ENCODE data around the gene CHERP.
"Not testable (repeated sequence)": the region's sequence is repeated elsewhere in the genome, so short reads cannot be mapped to it uniquely, and the experiment has no call there.

CHERP gene

DNA sequence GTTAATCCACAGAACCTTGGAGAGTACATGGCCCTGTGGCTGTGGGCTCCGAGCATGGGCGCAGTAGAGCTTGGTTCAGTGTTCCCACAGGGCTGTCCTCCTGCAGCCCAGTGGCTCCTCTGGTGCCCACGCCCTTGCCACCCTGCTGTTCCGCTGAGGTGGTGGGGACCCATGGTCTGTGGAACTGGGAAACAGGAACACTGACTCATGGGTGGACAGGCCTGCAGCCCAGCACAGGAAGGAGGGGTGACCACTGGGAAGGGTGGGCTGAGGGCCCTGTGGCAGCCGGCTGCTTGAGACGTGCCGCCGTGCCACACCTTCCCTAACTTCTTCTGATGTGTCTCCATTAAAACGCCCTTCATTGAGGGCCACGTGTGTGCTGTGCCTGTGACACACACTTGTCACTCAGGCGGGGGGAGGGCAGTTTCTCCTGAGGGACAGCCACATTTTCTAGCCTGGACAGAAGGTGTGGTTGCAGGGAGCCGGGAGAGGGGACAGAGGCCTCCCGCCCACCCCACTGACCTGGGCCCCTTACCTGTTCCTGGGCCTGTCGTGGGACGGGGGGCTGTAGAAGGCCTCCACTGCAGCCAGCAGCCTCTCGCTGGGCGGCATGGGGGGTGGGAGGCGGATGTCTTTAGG, 21.1 kb downstream of the CHERP start:
- DNase-seq (ENCODE audit: extremely low read depth in 1 of 2, low read depth in 1 of 2): no peak

DNA sequence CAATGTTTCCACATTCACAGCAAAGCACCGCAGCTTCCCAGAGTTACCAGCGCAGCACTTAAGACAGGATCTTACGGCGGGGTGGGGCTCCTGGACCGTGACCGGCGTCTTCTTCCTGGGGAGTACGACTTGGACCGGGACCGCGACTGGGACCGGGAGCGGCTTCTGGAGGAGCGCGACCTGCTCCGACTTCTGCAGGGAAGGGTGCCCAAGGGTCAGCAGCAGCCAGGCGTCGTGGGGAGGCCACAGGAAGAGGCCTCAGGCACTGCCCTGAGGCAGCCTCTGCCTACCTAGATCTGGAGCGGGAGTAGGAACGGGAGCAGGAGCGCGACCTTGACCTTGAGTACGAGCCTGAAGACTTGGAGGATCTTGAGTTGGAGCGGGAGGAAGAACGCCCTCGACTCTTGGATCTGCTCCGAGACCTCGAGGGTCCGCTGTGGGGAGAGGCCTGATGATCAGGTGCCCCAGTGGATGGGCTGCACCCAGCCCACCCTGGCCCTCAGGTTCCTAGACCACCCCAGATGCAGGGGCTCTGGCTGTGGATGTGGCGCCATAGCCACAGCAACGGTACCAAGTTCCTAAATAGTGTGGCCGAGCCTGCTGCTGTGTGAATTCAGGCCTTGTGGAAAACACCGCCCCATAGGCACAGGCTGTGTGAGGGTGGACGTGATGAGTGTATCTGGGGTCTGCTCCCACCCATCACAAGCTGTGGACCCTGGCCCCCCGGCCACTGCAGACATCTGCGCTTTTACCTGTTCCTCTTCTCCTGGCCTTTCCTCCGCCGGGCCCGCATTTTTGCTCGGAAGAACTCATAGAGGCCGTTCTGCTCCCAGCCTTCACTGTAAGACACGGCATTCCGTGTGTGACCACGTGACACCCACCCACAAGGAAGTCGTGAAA, 21.9 kb downstream of the CHERP start:
- DNase-seq (ENCODE audit: extremely low read depth in 1 of 2, low read depth in 1 of 2): no peak

DNA sequence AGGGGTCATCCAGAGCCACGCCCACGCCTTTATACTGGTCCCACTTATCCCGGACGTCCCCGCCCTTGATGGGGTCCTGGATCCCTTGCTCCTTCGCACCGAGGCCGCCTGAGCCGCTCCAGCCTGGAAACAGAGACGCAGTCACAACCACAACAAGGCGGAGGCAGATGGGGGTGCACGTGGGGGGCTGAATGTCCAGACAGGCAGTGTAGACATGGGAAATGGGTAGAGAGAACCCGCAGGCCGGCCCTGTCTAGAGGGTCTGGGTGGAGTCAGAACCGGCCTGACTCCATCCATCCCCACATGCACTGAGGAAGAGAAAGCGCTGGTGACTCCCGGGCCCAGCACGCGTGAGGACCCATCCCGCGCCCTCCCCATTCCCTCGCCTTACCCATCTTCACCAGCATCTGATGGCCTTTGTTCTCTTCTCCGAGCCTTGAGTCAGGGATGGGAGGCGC, 23.0 kb downstream of the CHERP start:
- no peak for DNase-seq (ENCODE audit: extremely low read depth in 1 of 2, low read depth in 1 of 2)

DNA sequence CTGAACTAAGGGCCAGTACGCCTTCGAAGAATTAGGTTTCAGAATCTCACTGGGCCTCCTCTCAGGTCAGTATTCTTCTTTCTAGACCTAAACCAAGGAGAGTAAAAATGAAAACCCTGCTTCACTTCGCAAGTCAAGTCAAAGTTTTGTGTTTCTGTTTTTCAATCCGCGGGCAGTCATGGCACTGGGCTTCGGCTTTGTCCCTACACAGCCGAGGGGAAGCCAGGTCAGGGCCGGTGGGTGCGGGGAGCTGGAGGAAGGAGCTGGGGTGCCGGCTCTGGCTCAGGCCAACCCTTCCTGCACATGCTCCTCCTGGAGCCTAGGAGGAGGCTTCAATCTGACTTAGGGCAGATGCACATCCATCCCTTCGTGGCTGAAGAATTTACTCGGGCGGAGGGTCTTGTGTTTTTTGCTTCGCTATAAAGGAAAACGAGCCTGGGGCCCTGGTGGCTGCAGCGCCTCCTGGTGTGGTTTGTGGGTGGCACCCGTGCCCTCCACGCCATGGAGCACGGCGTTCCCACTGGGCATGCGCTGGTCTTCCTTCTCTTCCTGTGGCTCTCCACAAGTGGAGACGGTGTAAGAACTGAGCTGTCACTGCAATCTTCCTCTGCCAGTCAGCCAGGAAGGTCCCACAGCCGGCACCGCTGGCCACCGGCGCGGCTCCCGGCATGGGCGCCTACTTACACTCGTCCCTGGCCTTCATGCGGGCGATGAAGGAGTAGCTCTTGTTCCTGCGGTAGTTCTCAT, 23.6 kb downstream of the CHERP start:
- no peak for DNase-seq (ENCODE audit: extremely low read depth in 1 of 2, low read depth in 1 of 2)

DNA sequence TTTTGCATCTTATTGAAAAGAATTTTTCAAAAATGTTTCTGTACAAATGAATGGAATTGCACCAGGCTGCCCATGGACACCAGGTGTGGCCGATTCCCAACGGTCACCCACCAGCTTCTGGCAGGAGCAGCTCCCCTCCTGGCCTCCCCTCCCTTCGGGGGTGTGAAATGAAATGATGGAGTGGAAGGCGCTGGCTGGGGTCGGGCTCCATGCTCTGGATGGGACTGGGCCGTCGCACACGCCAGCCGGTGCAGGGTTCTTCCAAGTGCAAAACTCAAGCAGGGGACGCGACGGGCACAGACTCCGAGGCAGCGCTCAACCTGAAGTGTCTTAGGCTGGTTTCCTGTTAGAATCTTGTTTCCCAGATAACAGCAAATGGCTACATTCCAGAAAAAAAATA, 24.2 kb downstream of the CHERP start:
- DNase-seq (ENCODE audit: extremely low read depth in 1 of 2, low read depth in 1 of 2): no peak

DNA sequence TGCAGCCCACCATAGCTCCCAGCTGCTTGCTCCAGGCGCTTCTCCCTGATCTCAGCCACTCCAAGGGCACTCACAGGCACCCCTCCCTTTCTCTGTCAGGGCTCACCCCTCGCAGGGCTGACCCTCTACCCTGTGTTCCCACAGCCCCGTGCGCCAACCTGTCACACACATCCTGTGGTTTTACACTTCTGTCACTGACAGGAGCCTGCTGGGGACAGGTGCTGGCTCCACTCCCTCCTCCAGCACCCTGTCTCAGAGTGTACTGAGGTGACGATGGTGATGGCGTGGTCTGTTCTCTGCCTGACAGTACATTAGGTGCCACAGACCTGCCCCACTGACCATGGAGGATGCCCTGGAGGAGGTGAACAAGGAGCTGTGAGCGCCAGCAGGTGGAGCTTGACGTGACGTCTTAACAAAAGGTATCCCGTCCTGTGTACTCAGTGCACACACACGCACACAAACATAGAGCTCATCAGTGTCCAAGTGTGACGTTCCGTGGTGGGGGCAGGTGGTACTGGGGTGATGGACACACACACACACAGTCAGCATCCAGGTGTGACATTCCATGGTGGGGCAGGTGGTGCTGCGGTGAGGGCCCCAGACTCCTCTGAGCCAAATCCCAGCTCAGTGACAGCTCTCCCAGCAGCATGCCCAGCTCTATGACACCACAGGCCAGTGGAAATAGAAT, 25.2 kb downstream of the CHERP start:
- DNase-seq (ENCODE audit: extremely low read depth in 1 of 2, low read depth in 1 of 2): no peak

DNA sequence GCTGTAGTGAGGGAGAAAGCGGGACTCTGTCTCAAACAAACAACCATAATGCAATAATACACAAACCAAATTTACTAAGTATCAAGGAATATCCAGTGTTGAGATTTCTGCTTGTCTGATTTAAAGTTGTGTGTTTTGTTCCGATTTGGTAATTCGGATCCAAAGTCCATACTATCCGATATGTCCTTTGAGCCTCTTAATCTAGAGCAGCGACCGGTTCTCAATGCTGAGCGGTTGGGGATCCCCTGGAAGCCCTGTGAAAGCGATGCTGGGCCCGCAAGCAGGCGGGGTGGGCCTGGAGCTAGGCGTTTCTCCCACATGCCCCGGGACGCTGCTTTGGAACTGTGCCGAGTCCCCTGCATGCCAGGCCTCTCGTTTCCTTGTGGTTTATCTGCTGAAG, 25.9 kb downstream of the CHERP start:
- no peak for DNase-seq (ENCODE audit: extremely low read depth in 1 of 2, low read depth in 1 of 2)

DNA sequence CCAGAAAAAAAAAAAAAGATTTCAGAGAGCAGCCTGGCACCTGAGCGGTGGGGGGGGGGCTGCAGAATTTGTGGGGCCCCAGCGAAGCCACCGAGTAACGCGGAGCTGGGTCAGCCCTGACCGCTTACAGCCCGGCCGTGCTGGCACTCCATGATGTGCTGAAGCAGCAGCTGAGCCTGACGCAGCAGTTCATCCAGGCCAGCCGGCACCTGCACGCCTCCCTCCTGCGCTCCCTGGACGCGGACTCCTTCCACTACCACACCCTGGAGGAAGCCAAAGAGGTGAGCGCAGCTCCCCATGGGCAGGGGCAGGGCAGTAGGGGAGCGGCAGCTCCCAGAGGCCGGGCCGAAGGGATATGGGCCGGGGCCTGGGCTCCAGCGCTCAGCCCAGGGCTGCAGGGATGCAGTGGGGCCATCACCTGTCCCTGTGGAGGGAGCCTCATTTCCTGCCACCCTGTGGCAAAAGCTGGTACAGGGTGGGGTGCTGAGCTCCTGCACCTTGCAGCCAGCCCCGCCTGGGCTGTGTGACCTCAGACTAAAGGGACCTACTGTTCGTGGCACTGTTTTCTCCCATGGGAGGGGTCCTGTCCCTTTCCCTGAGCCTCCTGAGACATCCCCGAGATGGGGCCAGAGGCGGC, 27.7 kb downstream of the CHERP start:
- DNase-seq (ENCODE audit: extremely low read depth in 1 of 2, low read depth in 1 of 2): no peak

DNA sequence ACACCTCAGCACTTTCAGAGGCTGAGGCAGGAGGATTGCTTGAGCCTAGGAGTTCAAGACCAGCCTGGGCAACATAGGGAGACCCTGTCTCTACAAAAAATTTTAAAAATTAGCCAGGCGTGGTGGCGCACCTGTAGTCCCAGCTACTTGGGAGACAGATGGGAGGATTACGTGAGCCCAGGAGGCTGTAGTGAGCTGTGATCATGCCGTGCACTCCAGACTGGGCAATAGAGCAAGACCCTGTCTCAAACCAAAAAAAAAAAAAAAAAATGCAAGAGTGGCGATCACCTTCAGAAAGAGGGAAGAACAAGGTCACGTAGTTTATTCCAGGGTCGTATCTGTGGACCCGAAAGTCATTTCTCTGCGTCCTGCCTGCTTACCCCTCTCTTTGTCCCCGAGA, 29.6 kb downstream of the CHERP start:
- DNase-seq (ENCODE audit: extremely low read depth in 1 of 2, low read depth in 1 of 2): not testable (repeated sequence)

DNA sequence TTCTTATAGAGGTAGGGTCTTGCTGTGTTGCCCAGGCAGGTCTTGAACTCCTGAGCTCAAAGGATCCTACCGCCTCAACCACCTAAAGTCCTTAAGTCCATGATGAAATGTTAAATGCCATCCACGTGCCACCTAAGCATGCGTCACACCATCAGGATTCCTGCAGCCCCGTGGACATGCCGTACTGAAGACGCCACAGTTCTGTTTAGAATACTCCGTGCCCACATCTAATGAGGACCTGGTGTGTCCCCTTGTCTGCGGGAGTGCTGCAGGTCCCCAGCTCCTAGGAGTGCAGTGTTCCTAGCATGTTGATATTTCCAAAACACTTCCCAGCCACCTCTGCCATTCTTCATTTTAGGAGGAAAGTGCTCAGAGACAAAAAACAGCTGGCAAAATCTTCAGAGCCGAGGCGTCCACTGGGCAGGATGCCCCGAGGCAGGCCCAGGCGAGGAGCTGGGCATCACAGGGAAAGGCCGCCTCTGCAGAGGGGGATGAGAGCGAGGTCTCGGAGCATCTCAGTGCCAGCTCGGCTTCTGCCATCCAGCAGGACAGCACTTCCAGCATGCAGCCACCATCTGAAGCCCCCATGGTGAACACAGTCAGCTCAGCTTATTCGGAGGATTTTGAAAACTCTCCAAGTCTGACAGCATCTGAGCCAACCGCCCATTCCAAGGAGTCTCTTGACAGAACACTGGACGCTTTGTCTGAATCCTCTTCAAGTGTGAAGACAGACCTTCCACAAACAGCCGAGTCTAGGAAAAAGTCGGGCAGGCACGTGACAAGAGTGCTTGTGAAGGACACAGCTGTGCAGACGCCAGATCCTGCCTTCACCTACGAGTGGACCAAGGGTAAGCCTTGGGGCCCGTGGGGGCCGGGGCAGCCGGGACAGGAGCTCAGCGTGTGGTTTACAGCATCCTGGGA, 32.8 kb downstream of the CHERP start:
- DNase-seq (ENCODE audit: extremely low read depth in 1 of 2, low read depth in 1 of 2): no peak

DNA sequence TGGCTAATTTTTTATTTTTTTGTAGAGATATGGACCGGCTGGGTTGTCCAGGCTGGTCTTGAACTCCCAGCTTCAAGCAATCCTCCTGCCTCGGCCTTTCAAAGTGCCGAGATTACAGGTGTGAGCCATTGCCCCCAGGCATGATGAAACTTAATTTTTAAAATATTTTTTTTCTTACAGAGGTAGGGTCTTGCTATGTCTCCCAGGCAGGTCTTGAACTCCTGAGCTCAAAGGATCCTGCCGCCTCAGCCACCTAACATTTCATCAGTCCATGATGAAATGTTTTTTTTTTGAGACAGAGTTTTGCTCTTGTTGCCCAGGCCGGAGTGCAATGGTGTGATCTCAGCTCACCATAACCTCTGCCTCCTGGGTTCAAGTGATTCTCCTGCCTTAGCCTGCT, 33.7 kb downstream of the CHERP start:
- no peak for DNase-seq (ENCODE audit: extremely low read depth in 1 of 2, low read depth in 1 of 2)

DNA sequence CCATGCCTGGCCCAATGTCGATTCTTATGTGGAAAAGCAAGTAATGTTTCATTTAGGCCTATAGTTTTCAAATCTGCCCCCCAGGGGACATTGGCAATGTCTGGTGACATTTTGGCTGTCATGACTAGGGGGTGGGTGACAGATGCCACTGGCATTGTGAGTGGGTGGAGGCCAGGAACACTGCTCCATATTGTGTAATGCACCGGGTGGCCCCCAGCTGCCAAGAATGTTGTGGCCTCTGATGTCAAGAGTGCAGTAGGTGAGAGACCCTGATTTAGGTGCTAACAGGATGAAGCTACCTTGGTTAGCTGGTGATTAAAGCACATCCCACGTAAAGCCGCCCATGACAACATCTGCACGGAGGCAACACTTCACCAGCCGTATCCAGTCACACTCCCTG, 35.3 kb downstream of the CHERP start:
- no peak for DNase-seq (ENCODE audit: extremely low read depth in 1 of 2, low read depth in 1 of 2)

DNA sequence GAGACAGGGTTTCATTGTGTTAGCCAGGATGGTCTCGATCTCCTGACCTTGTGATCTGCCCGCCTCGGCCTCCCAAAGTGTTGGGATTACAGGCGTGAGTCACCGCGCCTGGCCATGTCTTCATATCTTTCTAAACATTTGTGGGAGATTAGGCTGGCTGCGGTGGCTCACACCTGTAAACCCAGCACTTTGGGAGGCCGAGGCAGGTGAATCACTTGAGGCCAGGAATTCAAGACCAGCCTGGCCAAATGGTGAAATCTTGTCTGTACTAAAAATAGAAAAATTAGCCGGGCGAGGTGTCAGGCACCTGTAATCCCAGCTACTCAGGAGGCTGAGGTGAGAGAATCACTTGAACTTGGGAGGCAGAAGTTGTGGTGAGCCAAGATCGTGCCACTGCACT, 36.1 kb downstream of the CHERP start:
- not testable (repeated sequence) for DNase-seq (ENCODE audit: extremely low read depth in 1 of 2, low read depth in 1 of 2)

DNA sequence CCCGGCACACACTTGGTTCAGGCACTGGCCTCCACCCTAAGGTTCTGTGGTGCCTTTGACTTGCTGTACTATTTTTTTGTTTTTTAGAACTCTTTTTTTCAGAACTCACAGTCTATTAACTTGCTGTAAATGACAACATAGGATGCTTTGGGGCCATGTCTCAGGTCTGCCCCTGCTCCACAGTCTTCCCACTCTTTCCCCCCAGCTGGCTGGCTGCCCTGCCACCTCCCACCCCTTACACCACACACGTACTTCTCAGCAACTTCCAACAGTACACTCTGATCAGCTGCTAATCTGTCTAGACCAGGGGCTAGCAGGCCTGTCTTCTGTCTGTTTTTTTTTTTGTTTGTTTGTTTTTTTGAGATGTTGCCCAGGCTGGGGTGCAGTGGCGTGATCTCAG, 38.0 kb downstream of the CHERP start:
- no peak for DNase-seq (ENCODE audit: extremely low read depth in 1 of 2, low read depth in 1 of 2)

DNA sequence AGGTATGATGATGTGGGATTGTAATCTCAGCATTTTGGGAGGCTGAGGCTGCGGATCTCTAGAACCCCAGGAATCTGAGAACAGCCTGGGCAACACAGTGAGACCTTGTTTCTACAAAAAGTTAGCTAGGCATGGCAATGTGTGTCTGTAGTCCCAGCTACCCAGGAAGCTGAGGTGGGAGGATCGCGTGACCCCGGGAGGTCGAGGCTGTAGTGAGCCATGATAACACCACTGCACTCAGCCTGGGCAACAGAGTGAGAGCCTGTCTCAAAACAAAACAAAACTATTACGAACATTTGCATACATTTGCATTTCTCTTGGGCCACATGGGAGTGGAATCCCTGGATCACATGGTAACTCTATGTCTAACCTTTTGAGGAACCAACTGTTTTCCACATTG, 44.4 kb downstream of the CHERP start:
- no peak for DNase-seq (ENCODE audit: extremely low read depth in 1 of 2, low read depth in 1 of 2)

DNA sequence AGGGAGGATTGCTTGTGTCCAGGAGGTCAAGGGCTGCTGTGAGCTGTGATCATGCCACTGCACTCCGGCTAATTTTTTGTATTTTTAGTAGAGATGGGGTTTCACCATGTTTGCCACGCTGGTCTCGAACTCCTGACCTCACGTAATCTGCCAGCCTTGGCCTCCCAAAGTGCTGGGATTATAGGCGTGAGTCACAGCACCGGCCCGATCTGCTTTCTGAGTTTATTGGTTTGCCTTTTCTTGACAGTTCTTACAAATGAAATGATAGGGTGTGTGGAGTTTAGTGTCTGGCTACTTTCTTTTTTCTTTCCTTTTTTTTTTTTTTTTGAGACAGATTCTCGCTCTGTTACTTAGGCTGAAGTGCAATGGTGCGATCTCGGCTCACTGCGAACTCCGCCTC, 45.2 kb downstream of the CHERP start:
- no peak for DNase-seq (ENCODE audit: extremely low read depth in 1 of 2, low read depth in 1 of 2)

DNA sequence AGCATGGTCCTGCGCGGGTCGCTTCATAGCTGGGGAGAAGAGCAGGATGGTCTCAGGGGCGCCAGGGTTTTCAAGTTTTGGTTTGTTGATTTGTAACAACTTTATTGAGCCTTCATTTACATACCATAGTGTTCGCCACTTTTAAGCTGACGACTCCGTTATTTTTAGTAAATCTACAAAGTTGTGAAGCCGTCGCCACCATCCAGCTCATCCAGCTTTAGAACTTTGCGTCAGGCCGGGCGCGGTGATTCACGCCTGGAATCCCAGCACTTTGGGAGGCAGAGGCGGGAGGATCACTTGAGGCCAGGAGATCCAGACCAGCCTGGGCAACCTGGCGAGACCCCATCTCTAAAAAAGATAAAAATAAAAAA, 45.6 kb downstream of the CHERP start:
- DNase-seq (ENCODE audit: extremely low read depth in 1 of 2, low read depth in 1 of 2): no peak

DNA sequence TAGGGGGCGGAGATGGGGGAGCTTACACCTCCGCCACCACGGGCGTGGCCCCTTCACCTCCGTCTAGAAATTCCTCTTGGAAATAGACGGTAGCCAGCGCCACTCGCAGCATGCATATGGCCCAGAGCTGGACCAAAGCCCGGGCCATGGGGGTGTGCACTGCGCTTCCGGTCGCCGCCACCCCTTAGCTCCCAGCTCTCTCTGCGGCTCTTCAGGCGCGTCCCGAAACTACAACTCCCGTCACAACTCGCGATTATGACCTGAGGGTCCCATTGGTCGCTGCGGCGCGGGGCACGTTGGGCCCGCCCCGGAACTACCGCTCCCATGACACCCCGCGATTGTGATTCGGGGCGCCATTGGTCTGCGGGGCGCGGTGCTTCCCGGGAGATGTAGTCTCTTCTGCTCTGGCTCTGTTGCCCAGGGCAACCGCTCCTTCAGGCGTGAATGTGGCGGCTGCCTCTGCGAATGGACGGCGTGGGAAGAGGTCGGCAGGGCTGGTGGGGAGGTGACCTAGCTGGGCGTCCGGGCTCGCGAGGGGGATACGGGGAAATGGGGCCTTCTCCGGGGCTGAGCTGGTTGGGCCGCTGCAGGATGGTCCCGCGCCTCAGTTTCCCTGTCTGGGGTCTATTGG, 46.1 kb downstream of the CHERP start, which contains the start of the genes C19orf44 and CALR3:
TSS of gene C19orf44 (plus strand) at position 413 of the 631 bp plus-strand sequence. CDS start 4,399 bp downstream, outside the sequence.
TSS of gene CALR3 (minus strand) at position 186 of the 631 bp plus-strand sequence. CDS start at position 148, 38 bp downstream.
- peak; percentile 89 to 94 for DNase-seq (ENCODE audit: extremely low read depth in 1 of 2, low read depth in 1 of 2)

DNA sequence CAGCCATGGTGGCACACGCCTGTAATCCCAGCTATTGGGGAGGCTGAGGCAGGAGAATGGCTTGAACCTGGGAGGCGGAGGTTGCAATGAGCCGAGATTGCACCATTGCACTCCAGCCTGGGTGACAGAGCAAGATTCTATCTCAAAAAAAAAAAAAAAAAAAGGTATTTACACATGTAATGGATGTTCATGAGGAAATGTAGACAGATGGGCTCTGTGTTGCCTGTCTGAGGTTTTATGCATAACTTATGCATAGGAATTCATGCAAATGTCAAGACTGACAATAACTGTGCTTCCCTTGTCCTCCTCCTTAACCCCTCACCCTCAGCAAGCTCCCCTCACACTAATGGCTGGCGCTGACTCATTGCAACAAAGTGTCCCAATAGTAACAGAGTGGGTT, 55.8 kb downstream of the CHERP start:
- not testable (repeated sequence) for DNase-seq (ENCODE audit: extremely low read depth in 1 of 2, low read depth in 1 of 2)

Data from activated CD8-positive, alpha-beta memory T cell treated with anti-CD3 and anti-CD28 coated beads for 1 hour (primary cell).